GM23338 (cell line): ENCODE measurements around the gene SEMA6B. TPM values are rescaled to one million over a fixed set of nuclear protein-coding genes. Genes with fewer than 3 reads are reported as not detected.

Source experiments
- ATAC-seq: fragments of 200-7000 bp; cut with Tn5 transposase; 3 replicates; pipeline ENCODE4 v1.9.1; 2020
- DNase-seq: peaks from one replicate; pipeline ENCODE4 v3.0.0-alpha.2; 2015; ENCODE audit warnings: low spot score
- H2AFZ ChIP-seq: fragments of 200-600 bp; sonication (generic); 2 replicates; pipeline ENCODE4 v1.8.0; 2016; ENCODE audit warnings: antibody characterized with exemption, mild to moderate bottlenecking, moderate library complexity
- H3F3A ChIP-seq: fragments of 200-600 bp; sonication (generic); replicated peaks from 2 replicates; pipeline ENCODE4 v1.8.0; 2017; ENCODE audit warnings: antibody characterized with exemption, mixed run types, low read depth
- H3K27ac ChIP-seq: fragments of 200-600 bp; sonication (generic); 2 replicates; pipeline ENCODE4 v1.6.1; 2016; ENCODE audit warnings: low read depth
- H3K27me3 ChIP-seq: fragments of 200-600 bp; sonication (generic); 2 replicates; pipeline ENCODE4 v1.8.0; 2016; ENCODE audit warnings: mild to moderate bottlenecking, mixed run types, moderate library complexity; ENCODE audit not compliant: insufficient read depth
- H3K36me3 ChIP-seq: fragments of 200-600 bp; sonication (generic); 2 replicates; pipeline ENCODE4 v1.8.0; 2016; ENCODE audit warnings: mild to moderate bottlenecking; ENCODE audit not compliant: insufficient read depth
- H3K4me1 ChIP-seq: fragments of 200-600 bp; sonication (generic); 2 replicates; pipeline ENCODE4 v1.8.0; 2016; ENCODE audit warnings: mild to moderate bottlenecking, moderate library complexity; ENCODE audit not compliant: insufficient read depth
- H3K4me2 ChIP-seq: fragments of 200-600 bp; sonication (generic); 2 replicates; pipeline ENCODE4 v1.7.1; 2017; ENCODE audit warnings: mixed run types
- H3K4me3 ChIP-seq: fragments of 200-600 bp; sonication (generic); 2 replicates; pipeline ENCODE4 v1.6.1; 2016; ENCODE audit warnings: mixed run types
- H3K79me2 ChIP-seq: fragments of 200-600 bp; sonication (generic); replicated peaks from 2 replicates; pipeline ENCODE4 v1.8.0; 2017; ENCODE audit warnings: mild to moderate bottlenecking; ENCODE audit not compliant: insufficient read depth
- H3K9me2 ChIP-seq: fragments of 200-600 bp; sonication (generic); 2 replicates; pipeline ENCODE4 v1.8.0; 2017; ENCODE audit not compliant: insufficient read depth
- H4K20me1 ChIP-seq: fragments of 200-600 bp; sonication (generic); replicated peaks from 2 replicates; pipeline ENCODE4 v1.8.0; 2017; ENCODE audit warnings: mild to moderate bottlenecking; ENCODE audit not compliant: insufficient read depth
- H3K27ac Mint-ChIP-seq: 2 replicates; pipeline ENCODE4 v1.8.0; 2020; ENCODE audit warnings: inconsistent platforms, mild to moderate bottlenecking, moderate library complexity, mixed read lengths
- H3K27me3 Mint-ChIP-seq: 3 replicates; pipeline ENCODE4 v1.8.0; 2022; ENCODE audit warnings: low read depth, mild to moderate bottlenecking, moderate library complexity, mixed read lengths, inconsistent platforms; ENCODE audit not compliant: insufficient read depth, poor library complexity
- H3K36me3 Mint-ChIP-seq: 3 replicates; pipeline ENCODE4 v1.8.0; 2021; ENCODE audit warnings: low read depth, mild to moderate bottlenecking, inconsistent platforms, moderate library complexity, mixed read lengths
- H3K4me1 Mint-ChIP-seq: 3 replicates; pipeline ENCODE4 v1.8.0; 2020; ENCODE audit warnings: mild to moderate bottlenecking, inconsistent platforms, mixed read lengths
- H3K4me3 Mint-ChIP-seq: 3 replicates; pipeline ENCODE4 v1.8.0; 2021; ENCODE audit warnings: moderate library complexity, mild to moderate bottlenecking, inconsistent platforms, mixed read lengths
- H3K9me3 Mint-ChIP-seq: 3 replicates; pipeline ENCODE4 v1.8.0; 2020; ENCODE audit warnings: moderate library complexity, mild to moderate bottlenecking, inconsistent platforms, mixed read lengths
- CREB1 ChIP-seq: fragments of 250-450 bp; sonication (Bioruptor Pico); IDR thresholded peaks from 2 replicates; pipeline ENCODE4 v1.5.0; 2020; ENCODE audit warnings: low read depth, mild to moderate bottlenecking, moderate library complexity
- CTCF ChIP-seq, 2 experiments: fragments of 200-600 bp in 1 of 2; sonication (generic) in 1 of 2; conservative IDR thresholded peaks; 2 replicates each; pipeline versions ENCODE4 v1.5.1 to v1.6.1; 2016 to 2017; ENCODE audit warnings: antibody characterized with exemption in 2 of 2, low read depth in 2 of 2, mild to moderate bottlenecking in 2 of 2, moderate library complexity in 1 of 2
- EZH2 ChIP-seq: fragments of 200-600 bp; sonication (generic); IDR thresholded peaks from one replicate; pipeline ENCODE4 v1.8.0; 2017; ENCODE audit warnings: antibody characterized with exemption, mild to moderate bottlenecking, low read depth; ENCODE audit not compliant: unreplicated experiment
- EZH2phosphoT487 ChIP-seq: fragments of 200-600 bp; sonication (generic); IDR thresholded peaks from one replicate; pipeline ENCODE4 v1.8.1; 2018; ENCODE audit warnings: antibody characterized with exemption; ENCODE audit not compliant: unreplicated experiment
- JUNB ChIP-seq: IDR thresholded peaks from one replicate; pipeline ENCODE4 v1.6.1; 2016; ENCODE audit warnings: antibody characterized with exemption; ENCODE audit not compliant: unreplicated experiment
- NANOG ChIP-seq: IDR thresholded peaks from 2 replicates; pipeline ENCODE4 v1.6.1; 2016; ENCODE audit warnings: antibody characterized with exemption, borderline replicate concordance
- POLR2AphosphoS5 ChIP-seq: IDR thresholded peaks from 2 replicates; pipeline ENCODE4 v1.6.1; 2016; ENCODE audit warnings: antibody characterized with exemption, low read depth
- STAT1 ChIP-seq: IDR thresholded peaks from one replicate; pipeline ENCODE4 v1.6.1; 2016; ENCODE audit warnings: antibody characterized with exemption; ENCODE audit not compliant: unreplicated experiment
- ZNF114 ChIP-seq: fragments of 250-450 bp; sonication (Bioruptor Pico); IDR thresholded peaks from 2 replicates; pipeline ENCODE4 v1.5.0; 2020; ENCODE audit warnings: mild to moderate bottlenecking, moderate library complexity
- ZNF331 ChIP-seq: fragments of 250-450 bp; sonication (Bioruptor Pico); IDR thresholded peaks from 2 replicates; pipeline ENCODE4 v1.5.0; 2020; ENCODE audit warnings: low read depth, mild to moderate bottlenecking, moderate library complexity
- ZNF462 ChIP-seq: fragments of 250-450 bp; sonication (Bioruptor Pico); IDR thresholded peaks from 2 replicates; pipeline ENCODE4 v1.5.0; 2020; ENCODE audit warnings: mild to moderate bottlenecking, moderate library complexity
- polyA plus RNA-seq: library from polyadenylated mRNA; unstranded; fragments of >200 nt; fragmentation: Nextera tagmentation; extraction: Ambion mirVana; gene quantifications from 2 replicates; pipeline ENCODE4 v1.2.1, GENCODE V29; 2016
- total RNA-seq: library from RNA; depleted of rRNA; stranded (reverse); fragments of >200 nt; shearing (Covaris generic); gene quantifications from 2 replicates; pipeline ENCODE4 v1.2.3, GENCODE V29; 2014
- TF ChIP-seq, protein P1 (sequence below): IDR thresholded peaks from 2 replicates; pipeline ENCODE4 v1.6.1; 2016; ENCODE audit warnings: antibody characterized with exemption
- TF ChIP-seq, protein P2 (sequence below): IDR thresholded peaks from one replicate; pipeline ENCODE4 v1.6.1; 2018; ENCODE audit warnings: antibody characterized with exemption; ENCODE audit not compliant: unreplicated experiment

The SEMA6B gene
- total and polyA plus RNA-seq, 2 experiments from 2014 or later: 5.3 to 42.7 TPM

DNA sequence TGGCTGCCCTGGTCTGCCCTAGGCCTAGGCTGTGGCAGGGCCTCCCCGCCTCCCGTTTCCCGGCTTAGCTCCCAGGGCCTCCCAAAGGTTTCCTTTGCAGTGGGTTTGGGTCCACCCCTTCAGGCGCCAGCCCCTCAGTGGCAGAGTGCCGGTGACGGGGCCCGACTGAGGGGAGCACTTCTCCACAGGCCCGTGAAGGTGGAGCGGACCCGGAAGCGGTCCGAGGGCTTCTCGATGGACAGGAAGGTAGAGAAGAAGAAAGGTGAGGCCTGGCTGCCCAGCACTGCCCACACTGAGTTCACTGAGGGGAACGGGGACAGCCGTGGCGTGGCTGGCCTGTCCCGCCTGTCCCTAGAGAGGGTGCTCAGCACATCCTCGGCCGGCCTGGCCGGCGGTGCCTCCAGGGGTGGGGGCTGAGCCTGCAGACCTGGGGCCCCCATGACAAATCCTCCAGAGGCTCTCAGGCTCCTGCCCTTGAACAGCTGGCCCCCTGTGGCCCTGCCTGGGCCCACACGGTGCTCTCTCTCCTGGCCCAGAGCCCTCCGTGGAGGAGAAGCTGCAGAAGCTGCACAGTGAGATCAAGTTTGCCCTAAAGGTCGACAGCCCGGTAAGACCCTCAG lies 61.6 kb downstream of the SEMA6B start (continued):
- no peak for TF ChIP-seq ZNF462
- TF ChIP-seq EZH2: no peak
- no peak for TF ChIP-seq STAT1
- no peak for TF ChIP-seq EZH2phosphoT487

- Mint-ChIP-seq H3K27me3 (peaks cover 3% of the 10 kb centered on the region), H3K9me3 (no peaks in the 10 kb centered on the region), H3K4me3 (no peak overlapping the region), H3K36me3 (peaks cover 25% of the 10 kb centered on the region), H3K27ac (no peak overlapping the region), H3K4me1 (no peaks in the 10 kb centered on the region)
- H3K36me3 ChIP-seq: peaks cover 16% of the 10 kb centered on the region; the same call in 1 of the 2 replicates
- no peaks in the 10 kb centered on the region for H3K79me2 ChIP-seq
- H4K20me1 ChIP-seq: no peaks in the 10 kb centered on the region; the same call in 1 of the 2 replicates
- no peak overlapping the region for H3K4me2 ChIP-seq
- 0 out of 2 replicates have a peak, but pooled peaks cover 7% of the 10 kb centered on the region for H3F3A ChIP-seq
- H3K4me3 ChIP-seq: no peak overlapping the region
- no peaks in the 10 kb centered on the region for H3K4me1 ChIP-seq
- no peaks in the 10 kb centered on the region for H3K27me3 ChIP-seq
- DNase-seq (no peak), ATAC-seq (no peak)
- no peak overlapping the region for H3K27ac ChIP-seq
- no peaks in the 10 kb centered on the region for H3K9me2 ChIP-seq
- H2AFZ ChIP-seq: no peak overlapping the region
- TF ChIP-seq, protein P1, sequence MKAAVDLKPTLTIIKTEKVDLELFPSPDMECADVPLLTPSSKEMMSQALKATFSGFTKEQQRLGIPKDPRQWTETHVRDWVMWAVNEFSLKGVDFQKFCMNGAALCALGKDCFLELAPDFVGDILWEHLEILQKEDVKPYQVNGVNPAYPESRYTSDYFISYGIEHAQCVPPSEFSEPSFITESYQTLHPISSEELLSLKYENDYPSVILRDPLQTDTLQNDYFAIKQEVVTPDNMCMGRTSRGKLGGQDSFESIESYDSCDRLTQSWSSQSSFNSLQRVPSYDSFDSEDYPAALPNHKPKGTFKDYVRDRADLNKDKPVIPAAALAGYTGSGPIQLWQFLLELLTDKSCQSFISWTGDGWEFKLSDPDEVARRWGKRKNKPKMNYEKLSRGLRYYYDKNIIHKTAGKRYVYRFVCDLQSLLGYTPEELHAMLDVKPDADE: no peak
- no peak for TF ChIP-seq CTCF (conservative IDR thresholded peaks at IDR 0.05; ENCODE audit: low read depth in 2 of 2)
- no peak for TF ChIP-seq JUNB
- no peak for TF ChIP-seq EZH2
- no peak for TF ChIP-seq CREB1 (CRISPR knock-in tag)
- TF ChIP-seq STAT1: no peak
- TF ChIP-seq ZNF114: no peak
- TF ChIP-seq ZNF331 (CRISPR knock-in tag): no peak
- TF ChIP-seq NANOG: no peak
- TF ChIP-seq, protein P2, sequence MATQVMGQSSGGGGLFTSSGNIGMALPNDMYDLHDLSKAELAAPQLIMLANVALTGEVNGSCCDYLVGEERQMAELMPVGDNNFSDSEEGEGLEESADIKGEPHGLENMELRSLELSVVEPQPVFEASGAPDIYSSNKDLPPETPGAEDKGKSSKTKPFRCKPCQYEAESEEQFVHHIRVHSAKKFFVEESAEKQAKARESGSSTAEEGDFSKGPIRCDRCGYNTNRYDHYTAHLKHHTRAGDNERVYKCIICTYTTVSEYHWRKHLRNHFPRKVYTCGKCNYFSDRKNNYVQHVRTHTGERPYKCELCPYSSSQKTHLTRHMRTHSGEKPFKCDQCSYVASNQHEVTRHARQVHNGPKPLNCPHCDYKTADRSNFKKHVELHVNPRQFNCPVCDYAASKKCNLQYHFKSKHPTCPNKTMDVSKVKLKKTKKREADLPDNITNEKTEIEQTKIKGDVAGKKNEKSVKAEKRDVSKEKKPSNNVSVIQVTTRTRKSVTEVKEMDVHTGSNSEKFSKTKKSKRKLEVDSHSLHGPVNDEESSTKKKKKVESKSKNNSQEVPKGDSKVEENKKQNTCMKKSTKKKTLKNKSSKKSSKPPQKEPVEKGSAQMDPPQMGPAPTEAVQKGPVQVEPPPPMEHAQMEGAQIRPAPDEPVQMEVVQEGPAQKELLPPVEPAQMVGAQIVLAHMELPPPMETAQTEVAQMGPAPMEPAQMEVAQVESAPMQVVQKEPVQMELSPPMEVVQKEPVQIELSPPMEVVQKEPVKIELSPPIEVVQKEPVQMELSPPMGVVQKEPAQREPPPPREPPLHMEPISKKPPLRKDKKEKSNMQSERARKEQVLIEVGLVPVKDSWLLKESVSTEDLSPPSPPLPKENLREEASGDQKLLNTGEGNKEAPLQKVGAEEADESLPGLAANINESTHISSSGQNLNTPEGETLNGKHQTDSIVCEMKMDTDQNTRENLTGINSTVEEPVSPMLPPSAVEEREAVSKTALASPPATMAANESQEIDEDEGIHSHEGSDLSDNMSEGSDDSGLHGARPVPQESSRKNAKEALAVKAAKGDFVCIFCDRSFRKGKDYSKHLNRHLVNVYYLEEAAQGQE: no peak
- no peak for TF ChIP-seq POLR2AphosphoS5
These were observed 63.2 kb downstream of the SEMA6B start for GRCh38 chr19:4496304-4496703.
